ENCODE results near the gene SERPINB5. TPM values are rescaled to one million over a fixed set of nuclear protein-coding genes. Genes with fewer than 3 reads are reported as not detected.

Gene SERPINB5
- total and polyA plus RNA-seq, 8 donors, result 0.72 to 27.1 (median 3.9) TPM; not detected in 5

- TF ChIP-seq CTCF (IDR thresholded peaks at IDR 0.05) (no peak), EP300 (IDR thresholded peaks at IDR 0.05) (no peak), POLR2A (IDR thresholded peaks at IDR 0.05) (no peak), POLR2AphosphoS5 (IDR thresholded peaks at IDR 0.05) (no peak)
- H3K27ac ChIP-seq, result no peak overlapping the region
- DNase-seq, result no peak
- no peaks in the 10 kb centered on the region for H3K27me3 ChIP-seq
- H3K36me3 ChIP-seq, result no peaks in the 10 kb centered on the region
- H3K4me1 ChIP-seq, result no peaks in the 10 kb centered on the region
- intact Hi-C loops (cut with DNase I; ENCODE audit: low total_unique reads), result no loop called here
- no peaks in the 10 kb centered on the region for H3K9me3 ChIP-seq
- 73 to 88% (median 77%) methylated on average over 2 of the region's 2 CpGs for WGBS, 5 donors
- no peak overlapping the region for H3K4me3 ChIP-seq
Measured at GRCh38 chr18:63544017-63544416, 67.3 kb downstream of the SERPINB5 start.

GRCh38 chr18:63545000-63545399 is 68.2 kb downstream of the SERPINB5 start:
- Histone ChIP-seq H3K4me3 (no peak overlapping the region), H3K27me3 (no peaks in the 10 kb centered on the region), H3K36me3 (no peaks in the 10 kb centered on the region), H3K27ac (no peak overlapping the region), H3K4me1 (no peaks in the 10 kb centered on the region), H3K9me3 (no peaks in the 10 kb centered on the region)
- DNase-seq, result no peak
- intact Hi-C loops (cut with DNase I; ENCODE audit: low total_unique reads), result no loop called here
- 68 to 86% (median 83%) methylated on average over 3 of the region's 3 CpGs for WGBS, 5 donors
- TF ChIP-seq POLR2A (IDR thresholded peaks at IDR 0.05) (no peak), CTCF (IDR thresholded peaks at IDR 0.05) (no peak), POLR2AphosphoS5 (IDR thresholded peaks at IDR 0.05) (no peak), EP300 (IDR thresholded peaks at IDR 0.05) (no peak)

- Histone ChIP-seq H3K4me3 (no peak overlapping the region), H3K27me3 (no peaks in the 10 kb centered on the region), H3K27ac (no peak overlapping the region), H3K4me1 (peaks cover 0 to 9% (median 4%) of the 10 kb centered on the region in 4 donors), H3K9me3 (no peaks in the 10 kb centered on the region), H3K36me3 (no peaks in the 10 kb centered on the region)
- TF ChIP-seq CTCF (IDR thresholded peaks at IDR 0.05) (no peak), POLR2A (IDR thresholded peaks at IDR 0.05) (no peak), POLR2AphosphoS5 (IDR thresholded peaks at IDR 0.05) (no peak), EP300 (IDR thresholded peaks at IDR 0.05) (no peak)
- intact Hi-C loops (cut with DNase I; ENCODE audit: low total_unique reads), result no loop called here
- WGBS, 5 donors, result 9 to 22% (median 17%) methylated on average over 1 of the region's 1 CpG
- DNase-seq, result no peak
Measured at GRCh38 chr18:63550068-63550467, 73.3 kb downstream of the SERPINB5 start.

- Histone ChIP-seq H3K4me1 (peaks cover 0 to 9% (median 4%) of the 10 kb centered on the region in 4 donors), H3K4me3 (no peak overlapping the region), H3K27me3 (no peaks in the 10 kb centered on the region), H3K9me3 (no peaks in the 10 kb centered on the region), H3K36me3 (no peaks in the 10 kb centered on the region), H3K27ac (no peak overlapping the region)
- TF ChIP-seq POLR2AphosphoS5 (IDR thresholded peaks at IDR 0.05) (no peak), EP300 (IDR thresholded peaks at IDR 0.05) (no peak), CTCF (IDR thresholded peaks at IDR 0.05) (no peak), POLR2A (IDR thresholded peaks at IDR 0.05) (no peak)
- no peak for DNase-seq
- WGBS, 5 donors, result 60 to 85% (median 80%) methylated on average over 3 of the region's 3 CpGs
- intact Hi-C loops (cut with DNase I; ENCODE audit: low total_unique reads), result no loop called here
Measured at GRCh38 chr18:63551769-63552168, 75.0 kb downstream of the SERPINB5 start.
